ENCODE results near the gene HHIPL2.
"Not testable (repeated sequence)": the region's sequence is repeated elsewhere in the genome, so short reads cannot be mapped to it uniquely, and the experiment has no call there.

HHIPL2 gene

DNA sequence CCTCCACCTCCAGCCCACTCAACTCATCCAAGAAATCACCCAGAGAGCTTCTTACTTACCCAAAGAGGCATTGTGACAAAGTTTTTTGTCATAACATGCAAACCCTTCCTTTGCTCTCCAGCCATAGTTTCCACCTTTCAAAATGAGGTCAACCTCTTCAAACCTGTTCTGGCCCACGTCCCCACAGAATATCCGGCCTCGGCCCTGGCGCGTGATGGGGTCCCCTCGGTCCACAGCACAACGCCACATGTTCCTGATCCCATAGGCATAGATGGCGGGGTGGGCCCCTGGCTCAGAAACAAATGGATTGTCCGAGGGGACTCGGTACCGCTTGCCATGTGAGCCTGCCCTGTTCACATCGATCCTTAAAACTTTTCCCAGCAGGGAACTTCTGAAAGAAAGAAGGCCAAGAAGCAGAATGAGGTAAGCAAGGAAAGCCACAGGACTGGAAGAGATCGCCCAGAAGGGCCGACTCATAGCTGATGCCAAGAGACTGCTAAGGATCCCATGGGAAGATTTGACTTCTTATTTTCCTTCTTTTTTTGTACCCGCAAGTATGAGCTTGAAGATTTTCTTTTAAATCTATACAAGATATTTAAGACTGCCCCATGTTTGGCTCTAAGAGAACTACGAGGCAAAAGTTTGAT is 7.8 kb downstream of the HHIPL2 start:
- no peak for DNase-seq

DNA sequence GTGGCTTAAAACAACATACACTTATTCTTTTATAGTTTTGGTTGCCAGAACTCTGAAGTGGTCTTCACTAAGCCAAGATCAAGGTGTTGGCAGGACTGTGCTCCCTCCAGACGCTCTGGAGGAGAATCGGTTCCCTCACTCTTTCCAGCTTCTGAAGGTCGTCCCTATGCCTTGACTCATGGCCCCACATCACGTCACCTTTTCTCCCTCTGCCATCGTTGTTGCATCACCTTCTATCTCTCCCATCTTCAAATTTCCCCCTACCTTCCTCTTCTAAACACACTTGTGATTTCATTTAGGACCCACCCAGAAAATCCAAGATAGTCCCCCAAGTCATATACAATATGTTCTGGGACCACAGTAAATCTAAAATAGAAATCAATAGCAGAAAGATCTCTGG is 12.4 kb downstream of the HHIPL2 start:
- DNase-seq, result no peak

DNA sequence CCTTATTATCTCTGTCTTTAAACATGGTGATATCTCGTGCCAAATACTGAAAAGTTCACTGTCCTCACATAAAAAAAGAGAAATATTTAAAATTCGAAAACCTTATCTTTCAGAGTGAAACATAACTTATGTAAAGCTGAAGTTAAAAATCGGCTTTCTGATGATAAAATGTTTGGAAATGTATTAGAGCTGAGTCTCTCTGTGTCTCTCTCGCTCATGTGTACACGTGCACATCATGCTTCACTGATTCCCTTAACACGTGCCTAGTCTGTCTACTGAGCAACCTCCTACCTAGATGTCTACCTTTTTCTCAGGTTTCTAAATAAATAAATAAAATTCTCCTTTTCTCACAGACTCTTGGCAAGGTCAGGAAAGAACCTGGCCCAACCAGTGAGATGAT is 17.1 kb downstream of the HHIPL2 start:
- DNase-seq, result no peak

DNA sequence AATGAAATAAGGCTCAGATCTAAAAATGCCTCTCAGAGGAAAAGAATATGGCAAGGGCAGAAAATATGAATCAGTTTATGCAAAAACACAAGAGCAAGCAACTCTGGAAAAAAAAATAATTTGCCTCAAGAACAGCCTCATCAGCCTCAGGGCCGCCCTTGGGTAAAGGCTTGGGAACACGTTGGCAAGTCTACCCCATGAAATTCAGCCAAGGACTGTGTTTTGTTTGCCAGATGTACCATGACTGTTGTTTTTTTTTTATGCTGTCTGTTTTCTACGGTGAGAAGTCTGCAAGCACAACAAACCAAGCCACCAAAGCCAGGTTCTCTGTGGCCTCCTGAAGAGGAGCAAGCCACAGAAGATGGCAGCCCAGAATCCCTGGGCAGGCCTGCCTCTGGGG is 18.0 kb downstream of the HHIPL2 start:
- DNase-seq, result no peak

DNA sequence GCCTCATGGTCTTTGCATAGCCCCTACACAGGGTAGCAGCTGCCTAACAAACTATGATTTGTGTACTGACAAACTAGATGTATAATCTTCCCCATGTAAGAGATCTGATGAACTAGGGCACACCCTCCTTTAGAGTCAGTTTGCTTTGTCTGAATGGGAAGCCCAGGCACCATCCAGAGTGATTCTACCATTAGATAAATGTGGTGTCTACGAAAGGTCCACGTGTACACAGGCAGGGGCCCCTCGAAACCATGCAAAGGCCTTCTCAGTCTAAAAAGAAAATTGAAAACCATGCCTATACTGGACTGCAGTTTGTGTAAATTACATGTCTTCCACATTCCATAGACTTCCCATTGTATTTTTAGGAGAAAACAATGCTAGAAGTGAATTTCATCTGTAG is 18.7 kb downstream of the HHIPL2 start:
- no peak for DNase-seq

DNA sequence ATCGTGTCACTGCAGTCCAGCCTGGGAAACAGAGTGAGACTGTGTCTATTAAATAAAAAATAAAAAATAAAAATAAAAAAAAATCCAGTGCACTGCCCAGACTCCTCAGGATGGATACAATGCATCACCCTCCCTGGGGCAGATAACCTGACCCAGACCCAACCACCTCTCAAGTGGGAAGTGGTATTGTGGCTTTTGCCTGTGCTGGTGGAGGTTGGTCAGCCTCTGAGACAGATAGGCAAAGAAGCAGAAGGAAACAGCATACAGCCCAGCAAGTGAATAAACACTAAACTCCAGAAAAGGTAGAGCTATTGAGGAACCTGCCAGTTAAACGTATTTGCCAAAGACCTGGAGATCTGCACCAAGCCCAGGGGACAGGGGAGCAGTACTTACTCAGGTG is 22.0 kb downstream of the HHIPL2 start:
- no peak for DNase-seq

DNA sequence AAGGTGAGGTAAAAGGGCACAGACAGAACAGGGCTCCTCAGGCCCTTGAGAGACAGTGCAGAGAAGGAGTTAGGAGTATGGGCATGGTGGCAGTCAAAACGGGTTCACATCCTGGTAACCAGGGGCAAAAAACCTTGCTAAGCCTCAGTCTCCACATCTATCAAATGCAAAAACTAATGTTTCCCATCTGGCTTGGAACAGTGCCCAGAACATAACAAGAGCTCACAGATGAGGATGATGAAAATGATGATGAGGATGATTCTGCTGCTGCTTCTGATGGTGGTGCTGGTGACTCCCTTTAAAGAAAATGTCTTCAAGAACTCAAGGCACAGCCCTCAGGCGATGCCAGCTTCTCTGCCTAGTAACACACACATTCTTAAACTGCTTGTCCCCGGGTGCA is 24.1 kb downstream of the HHIPL2 start:
- DNase-seq, result no peak

DNA sequence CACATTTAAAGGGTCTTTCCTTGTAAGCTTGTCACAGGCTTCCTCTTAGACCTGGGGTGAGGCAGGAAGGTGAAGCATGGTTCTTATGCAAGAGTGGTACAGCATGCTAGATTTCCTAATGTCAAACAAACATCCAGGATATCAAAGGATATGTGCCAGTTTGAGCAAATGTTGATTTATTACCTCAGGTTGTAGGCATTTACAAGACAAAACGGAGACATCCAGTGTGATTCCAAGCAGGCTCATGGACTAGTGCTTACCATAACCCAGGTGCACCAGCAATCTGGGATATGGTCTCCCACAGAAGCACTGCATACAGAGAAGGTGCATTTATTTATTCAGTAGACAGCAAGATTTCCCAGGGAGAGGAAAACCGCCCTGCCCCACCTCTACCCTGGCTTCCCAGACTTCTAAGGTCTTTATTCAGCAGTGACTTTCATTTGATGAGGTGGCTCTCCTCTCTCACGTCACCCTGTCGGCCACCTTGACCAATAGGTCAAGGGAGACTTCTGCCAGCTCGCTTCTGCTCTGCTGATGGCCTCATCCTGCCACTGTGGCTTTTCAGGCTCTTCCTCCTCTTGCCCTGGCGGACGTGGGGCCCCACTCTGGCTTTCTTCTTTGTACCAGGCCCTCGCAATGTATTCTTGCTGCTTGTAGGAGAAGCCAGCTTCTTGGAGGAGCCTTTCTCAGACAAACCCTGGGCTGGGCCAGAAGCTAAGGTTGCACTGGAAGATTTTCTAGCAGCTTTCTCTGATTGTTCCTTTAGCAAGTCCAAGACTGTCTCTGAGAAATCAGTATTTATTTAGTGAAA is 25.6 kb downstream of the HHIPL2 start:
- no peak for DNase-seq

DNA sequence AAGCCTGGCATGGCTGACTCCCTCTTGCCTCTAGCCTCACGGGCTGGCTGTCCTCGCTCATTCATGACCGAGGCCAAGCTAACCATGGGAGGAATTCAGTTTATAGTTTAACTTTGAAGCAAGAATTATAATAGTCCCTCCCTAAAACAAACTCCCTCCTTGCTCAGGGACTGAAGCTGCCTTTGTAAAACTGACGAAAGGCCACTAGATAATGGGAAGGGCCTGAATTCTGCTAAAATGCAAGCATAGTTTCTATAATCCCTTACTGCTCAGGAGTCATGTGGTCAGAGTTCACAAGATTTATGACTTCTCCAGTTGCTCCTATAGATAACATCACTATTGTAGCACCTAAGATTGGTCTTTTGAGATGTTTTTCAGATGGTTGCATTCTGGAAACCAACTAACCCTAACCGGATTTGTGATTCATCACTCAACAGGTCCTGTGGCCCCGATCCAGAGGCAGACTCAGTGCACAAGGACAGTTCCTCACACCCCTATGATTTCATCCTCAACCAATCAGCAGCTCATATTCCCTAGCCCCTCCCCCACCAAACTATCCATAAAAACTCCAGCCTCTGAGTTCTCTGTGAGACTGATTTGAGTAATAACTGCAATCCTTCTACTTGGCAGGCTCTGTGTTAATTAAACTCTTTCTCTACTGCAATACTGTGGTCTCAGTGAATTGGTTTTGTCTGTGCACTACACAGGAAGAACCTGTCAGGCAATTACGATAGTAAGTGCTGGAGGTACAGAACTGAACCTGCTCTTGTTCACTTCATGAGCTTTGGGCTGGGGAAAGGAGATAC is 26.4 kb downstream of the HHIPL2 start:
- no peak for DNase-seq

DNA sequence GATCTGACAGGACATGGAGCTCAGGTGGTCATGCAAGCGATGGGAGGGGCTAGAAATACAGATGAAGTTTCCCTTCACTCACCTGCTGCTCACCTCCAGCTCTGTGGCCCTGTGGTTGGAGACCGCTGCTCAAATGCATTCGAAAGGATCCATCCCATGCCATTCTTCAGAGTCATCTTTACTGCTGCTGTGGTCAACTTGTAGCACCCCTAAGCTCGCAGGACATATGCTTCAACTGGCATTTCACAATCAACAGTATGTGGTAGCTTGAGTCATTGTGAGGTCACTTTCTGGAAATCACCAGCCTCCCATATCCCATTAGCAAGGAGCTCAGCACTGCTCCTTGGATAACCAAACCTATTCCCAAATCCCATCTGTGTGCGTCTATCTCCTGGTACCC is 58.4 kb downstream of the HHIPL2 start:
- DNase-seq, result not testable (repeated sequence)

DNA sequence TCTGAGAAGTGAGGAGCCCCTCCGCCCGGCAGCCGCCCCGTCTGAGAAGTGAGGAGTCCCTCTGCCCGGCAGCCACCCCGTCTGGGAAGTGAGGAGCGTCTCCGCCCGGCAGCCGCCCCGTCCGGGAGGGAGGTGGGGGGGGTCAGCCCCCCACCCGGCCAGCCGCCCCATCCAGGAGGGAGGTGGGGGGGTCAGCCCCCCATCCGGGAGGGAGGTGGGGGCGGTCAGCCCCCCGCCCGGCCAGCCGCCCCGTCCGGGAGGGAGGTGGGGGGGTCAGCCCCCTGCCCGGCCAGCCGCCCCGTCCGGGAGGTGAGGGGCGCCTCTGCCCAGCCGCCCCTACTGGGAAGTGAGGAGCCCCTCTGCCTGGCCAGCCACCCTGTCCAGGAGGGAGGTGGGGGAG is 60.1 kb downstream of the HHIPL2 start:
- not testable (repeated sequence) for DNase-seq

DNA sequence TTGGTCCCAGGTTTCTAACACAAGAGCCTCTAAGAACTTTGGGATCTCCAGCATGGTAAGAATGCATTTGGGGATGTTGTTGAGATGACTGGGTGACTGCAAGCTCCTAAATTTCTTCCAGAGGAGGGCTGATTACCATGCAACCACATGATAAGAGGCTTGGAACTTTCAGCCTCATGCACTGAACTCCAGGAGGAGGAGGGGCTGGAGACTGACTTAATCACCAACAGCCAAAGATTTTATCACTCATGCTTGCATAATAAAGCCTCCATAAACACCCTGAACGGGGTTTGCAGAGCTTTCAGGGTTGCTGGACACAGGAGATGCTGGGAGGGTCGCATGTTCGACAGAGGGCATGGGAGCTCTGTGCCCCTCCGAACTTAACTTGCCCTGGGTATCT is 63.9 kb downstream of the HHIPL2 start:
- DNase-seq, result not testable (repeated sequence)

DNA sequence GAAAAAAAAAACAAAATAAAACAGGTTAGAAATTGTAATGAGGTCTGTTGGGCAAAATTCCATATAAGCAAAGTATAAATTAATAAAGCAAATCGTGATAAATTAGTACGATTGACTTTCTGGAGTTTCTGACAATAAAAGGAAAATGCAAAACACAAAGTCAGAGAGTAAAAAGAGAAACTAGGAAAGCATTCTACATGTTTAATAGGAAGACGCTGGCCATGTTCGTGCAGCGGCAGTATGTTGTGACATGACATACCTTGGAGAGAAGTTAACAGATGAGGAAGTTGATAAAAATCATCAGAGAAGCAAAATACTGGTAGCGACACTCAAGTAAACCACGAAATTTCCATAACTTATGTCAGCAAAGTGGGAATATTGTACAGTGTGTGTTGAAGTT is 68.3 kb downstream of the HHIPL2 start:
- not testable (repeated sequence) for DNase-seq

DNA sequence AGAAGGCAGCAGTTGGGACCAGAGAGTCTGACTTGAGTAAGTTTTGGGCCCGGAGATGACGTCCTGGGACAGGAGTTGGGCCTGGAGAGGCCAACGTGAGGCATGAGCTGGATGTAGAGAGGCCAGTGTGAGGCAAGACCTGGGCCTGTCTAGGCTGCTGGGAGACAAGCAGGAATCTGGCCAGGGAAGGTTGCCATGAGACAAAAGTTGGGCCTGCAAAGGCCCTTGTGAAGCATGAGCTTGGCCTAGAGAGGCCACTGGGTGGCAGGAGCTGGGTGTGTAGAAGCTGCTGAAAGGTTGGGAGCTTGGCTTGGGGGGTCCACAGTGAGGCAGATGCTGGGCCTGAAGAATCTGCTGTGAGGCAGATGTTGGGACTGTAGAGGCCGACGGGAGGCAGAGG is 71.5 kb downstream of the HHIPL2 start:
- DNase-seq, result not testable (repeated sequence)

DNA sequence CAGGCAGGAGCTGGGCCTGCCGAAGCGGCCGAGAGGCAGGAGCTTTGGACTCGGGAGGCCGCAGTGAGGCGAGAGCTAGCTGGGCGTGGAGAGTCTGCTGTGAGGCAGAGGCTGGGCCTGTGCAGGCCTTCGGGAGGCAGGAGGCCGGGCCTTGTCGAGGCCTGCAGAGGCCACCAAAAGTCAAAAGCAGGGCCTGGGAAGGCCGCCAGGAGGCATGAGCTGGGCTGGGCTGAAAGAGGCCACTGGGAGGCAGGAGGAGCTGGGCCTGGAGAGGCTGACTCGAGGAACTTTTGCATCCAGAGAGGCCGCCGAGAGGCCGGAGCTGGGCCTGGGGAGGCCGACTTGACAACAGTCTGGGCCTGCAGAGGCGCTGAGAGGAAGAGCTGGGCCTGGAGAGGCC is 74.2 kb downstream of the HHIPL2 start:
- DNase-seq, result not testable (repeated sequence)

DNA sequence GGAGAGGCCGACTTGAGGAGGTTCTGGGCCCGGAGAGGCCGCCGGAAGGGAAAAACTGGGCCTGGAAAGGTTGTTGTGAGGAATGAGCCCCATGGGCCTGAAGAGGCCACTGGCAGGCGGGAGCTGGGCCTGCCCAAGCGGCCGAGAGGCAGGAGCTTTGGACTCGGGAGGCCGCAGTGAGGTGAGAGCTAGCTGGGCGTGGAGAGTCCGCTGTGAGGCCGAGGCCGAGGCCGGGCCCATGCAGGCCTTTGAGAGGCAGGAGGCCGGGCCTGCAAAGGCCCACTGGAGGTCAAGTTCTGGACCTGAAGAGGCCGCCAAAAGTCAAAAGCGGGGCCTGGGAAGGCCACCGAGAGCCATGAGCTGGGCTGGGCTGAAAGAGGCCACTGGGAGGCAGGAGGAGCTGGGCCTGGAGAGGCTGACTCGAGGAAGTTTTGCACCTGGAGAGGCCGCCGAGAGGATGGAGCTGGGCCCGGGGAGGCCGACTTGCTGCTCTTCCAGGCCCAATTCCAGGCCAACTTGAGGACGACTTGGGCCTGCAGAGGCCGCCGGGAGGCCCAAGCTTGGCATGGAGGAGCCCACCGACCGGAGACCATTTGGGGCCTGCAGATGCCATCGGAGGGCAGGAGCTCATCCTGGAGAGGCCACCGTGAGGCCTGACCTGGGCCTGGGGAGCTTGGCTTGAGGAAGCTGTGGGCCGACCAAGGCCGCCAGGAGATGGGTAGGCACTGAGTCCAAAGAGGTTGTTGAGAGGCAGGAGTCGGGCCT is 74.9 kb downstream of the HHIPL2 start:
- not testable (repeated sequence) for DNase-seq

Data from activated gamma-delta T cell (primary cell).